MM.1S (cell line): ENCODE results near the gene TMEM63B.

Experiments used
- DNase-seq: peaks from one replicate; pipeline ENCODE4 v3.0.0-alpha.2; 2015
- H2AFZ ChIP-seq: fragments of 300-600 bp; sonication (generic); 2 replicates; pipeline ENCODE4 v1.6.0; 2016; ENCODE audit warnings: antibody characterized with exemption, low read length
- H3F3A ChIP-seq: fragments of 300-600 bp; sonication (generic); 2 replicates; pipeline ENCODE4 v1.6.1; 2016; ENCODE audit warnings: mild to moderate bottlenecking, antibody characterized with exemption, low read length, moderate library complexity, mixed read lengths; ENCODE audit not compliant: insufficient read depth
- H3K27ac ChIP-seq: fragments of 300-600 bp; sonication (generic); 2 replicates; pipeline ENCODE4 v1.5.1; 2016; ENCODE audit warnings: mild to moderate bottlenecking, low read length
- H3K27me3 ChIP-seq: fragments of 300-600 bp; sonication (generic); replicated peaks from 2 replicates; pipeline ENCODE4 v1.6.0; 2016; ENCODE audit warnings: low read length; ENCODE audit not compliant: insufficient read depth
- H3K36me3 ChIP-seq: fragments of 300-600 bp; sonication (generic); replicated peaks from 2 replicates; pipeline ENCODE4 v1.6.1; 2016; ENCODE audit warnings: mild to moderate bottlenecking, low read length, mixed read lengths; ENCODE audit not compliant: insufficient read depth
- H3K4me1 ChIP-seq: fragments of 300-600 bp; sonication (generic); 2 replicates; pipeline ENCODE4 v1.6.1; 2016; ENCODE audit warnings: low read length, mixed read lengths
- H3K4me2 ChIP-seq: fragments of 300-600 bp; sonication (generic); 2 replicates; pipeline ENCODE4 v1.6.0; 2016; ENCODE audit warnings: low read depth, low read length
- H3K4me3 ChIP-seq: fragments of 300-600 bp; sonication (generic); 2 replicates; pipeline ENCODE4 v1.5.1; 2016; ENCODE audit warnings: low read length, mixed read lengths
- H3K79me2 ChIP-seq: fragments of 300-600 bp; sonication (generic); 2 replicates; pipeline ENCODE4 v1.6.1; 2016; ENCODE audit warnings: mixed run types, low read length, mixed read lengths
- H3K9ac ChIP-seq: fragments of 300-600 bp; sonication (generic); 2 replicates; pipeline ENCODE4 v1.6.1; 2016; ENCODE audit warnings: low read length, mixed read lengths
- H3K9me2 ChIP-seq: fragments of 300-600 bp; sonication (generic); replicated peaks from 2 replicates; pipeline ENCODE4 v1.6.1; 2016; ENCODE audit warnings: mild to moderate bottlenecking, low read length, mixed read lengths; ENCODE audit not compliant: insufficient read depth
- H3K9me3 ChIP-seq: fragments of 300-600 bp; sonication (generic); replicated peaks from 2 replicates; pipeline ENCODE4 v1.6.1; 2016; ENCODE audit warnings: mild to moderate bottlenecking, low read length, mixed read lengths; ENCODE audit not compliant: insufficient read depth
- H4K20me1 ChIP-seq: fragments of 300-600 bp; sonication (generic); 2 replicates; pipeline ENCODE4 v1.6.1; 2016; ENCODE audit warnings: mild to moderate bottlenecking, low read length, moderate library complexity, mixed read lengths; ENCODE audit not compliant: insufficient read depth
- CTCF ChIP-seq: fragments of 300-600 bp; sonication (generic); IDR thresholded peaks from 2 replicates; pipeline ENCODE4 v1.5.1; 2016; ENCODE audit warnings: antibody characterized with exemption, low read length, mixed read lengths
- EZH2 ChIP-seq: fragments of 300-600 bp; sonication (generic); optimal IDR thresholded peaks from 2 replicates; pipeline ENCODE3; 2017; ENCODE audit warnings: low read depth, mild to moderate bottlenecking, antibody characterized with exemption, low read length, mixed read lengths
- EZH2phosphoT487 ChIP-seq: fragments of 300-600 bp; sonication (generic); IDR thresholded peaks from 2 replicates; pipeline ENCODE4 v1.6.1; 2018; ENCODE audit warnings: antibody characterized with exemption, low read length

TMEM63B gene

GRCh38 chr6:44079672-44080071 lies 47.7 kb upstream of the TMEM63B start:
- Histone ChIP-seq H3K9me2 (no peaks in the 10 kb centered on the region), H3K4me2 (no peak overlapping the region), H3K9me3 (no peaks in the 10 kb centered on the region), H2AFZ (peak overlapping the region; percentile 65), H4K20me1 (no peaks in the 10 kb centered on the region), H3K4me3 (no peak overlapping the region), H3K27ac (no peak overlapping the region), H3K4me1 (peaks cover 22% of the 10 kb centered on the region), H3K9ac (no peak overlapping the region), H3K79me2 (no peaks in the 10 kb centered on the region), H3F3A (0 out of 2 replicates have a peak, but pooled peaks cover 2% of the 10 kb centered on the region), H3K36me3 (no peaks in the 10 kb centered on the region), H3K27me3 (no peaks in the 10 kb centered on the region)
- no peak for DNase-seq
- TF ChIP-seq EZH2 (no peak), CTCF (no peak), EZH2phosphoT487 (no peak)

GRCh38 chr6:44080561-44081521 lies 46.5 kb upstream of the TMEM63B start:
- DNase-seq: peak; percentile 25
- Histone ChIP-seq H3F3A (no peaks in the 10 kb centered on the region), H3K4me1 (peaks cover 15% of the 10 kb centered on the region), H3K4me2 (no peak overlapping the region), H4K20me1 (no peaks in the 10 kb centered on the region), H3K9ac (no peak overlapping the region), H3K9me3 (no peaks in the 10 kb centered on the region), H2AFZ (0 out of 2 replicates have a peak overlapping the region, but pooled peaks have one; percentile 45), H3K27ac (no peak overlapping the region), H3K27me3 (no peaks in the 10 kb centered on the region), H3K79me2 (no peaks in the 10 kb centered on the region), H3K36me3 (no peaks in the 10 kb centered on the region), H3K9me2 (no peaks in the 10 kb centered on the region), H3K4me3 (no peak overlapping the region)
- TF ChIP-seq EZH2phosphoT487 (no peak), CTCF (no peak), EZH2 (no peak)

- Histone ChIP-seq H3K79me2 (no peaks in the 10 kb centered on the region), H3K27me3 (no peaks in the 10 kb centered on the region), H3K27ac (no peak overlapping the region), H3K4me2 (no peak overlapping the region), H3K9me3 (no peaks in the 10 kb centered on the region), H3K4me3 (no peak overlapping the region), H4K20me1 (no peaks in the 10 kb centered on the region), H2AFZ (no peak overlapping the region), H3K9ac (no peak overlapping the region), H3K4me1 (peaks cover 15% of the 10 kb centered on the region), H3F3A (no peaks in the 10 kb centered on the region), H3K36me3 (no peaks in the 10 kb centered on the region), H3K9me2 (no peaks in the 10 kb centered on the region)
- TF ChIP-seq EZH2phosphoT487: no peak
- no peak for DNase-seq
These were observed 45.6 kb upstream of the TMEM63B start for GRCh38 chr6:44081753-44082152.

GRCh38 chr6:44082872-44083321 lies 44.5 kb upstream of the TMEM63B start:
- no peak for TF ChIP-seq EZH2
- no peaks in the 10 kb centered on the region for H3K36me3 ChIP-seq
- H3K27ac ChIP-seq: no peak overlapping the region
- no peaks in the 10 kb centered on the region for H3K79me2 ChIP-seq
- no peaks in the 10 kb centered on the region for H3K9me2 ChIP-seq
- peaks cover 15% of the 10 kb centered on the region for H3K4me1 ChIP-seq
- no peak overlapping the region for H3K4me2 ChIP-seq
- no peak overlapping the region for H2AFZ ChIP-seq
- no peaks in the 10 kb centered on the region for H3F3A ChIP-seq
- H3K4me3 ChIP-seq: no peak overlapping the region
- H3K27me3 ChIP-seq: no peaks in the 10 kb centered on the region
- no peak for DNase-seq
- no peaks in the 10 kb centered on the region for H4K20me1 ChIP-seq
- H3K9ac ChIP-seq: no peak overlapping the region
- H3K9me3 ChIP-seq: no peaks in the 10 kb centered on the region
